ENCODE data around the gene NUDT15.
A peak's percentile ranks its signal among the peaks of the same experiment; 100 is the strongest.

NUDT15 gene

DNA sequence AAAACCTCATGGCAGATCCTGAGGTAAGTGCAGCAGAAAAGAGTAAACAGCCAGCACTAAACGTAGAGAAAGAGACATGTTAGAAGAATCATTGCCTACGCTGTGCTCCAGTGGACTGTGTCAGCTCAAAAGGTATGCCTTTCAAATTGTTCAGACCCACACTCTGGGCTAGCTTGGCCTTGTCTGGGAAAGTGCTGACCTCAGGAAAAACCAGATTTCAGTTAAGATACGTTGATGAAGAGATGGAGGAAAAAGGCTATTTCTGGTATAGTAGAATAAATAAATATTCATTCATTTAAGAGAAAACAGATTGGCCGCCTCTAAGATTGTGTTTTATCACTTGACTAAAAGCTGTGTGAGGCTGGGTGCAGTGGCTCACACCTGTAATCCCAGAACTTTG is 26.8 kb upstream of the NUDT15 start:
- no peak for TF ChIP-seq JUND (IDR thresholded peaks at IDR 0.05; ENCODE audit: low read depth)
- DNase-seq (ENCODE audit: low read depth in 1 of 2, low spot score in 1 of 2) = no peak
- in situ Hi-C loops (cut with HindIII; ENCODE audit: low pct_unique_long_range_greater_than_20kb, low sequenced_read_pairs) = no loop called here

DNA sequence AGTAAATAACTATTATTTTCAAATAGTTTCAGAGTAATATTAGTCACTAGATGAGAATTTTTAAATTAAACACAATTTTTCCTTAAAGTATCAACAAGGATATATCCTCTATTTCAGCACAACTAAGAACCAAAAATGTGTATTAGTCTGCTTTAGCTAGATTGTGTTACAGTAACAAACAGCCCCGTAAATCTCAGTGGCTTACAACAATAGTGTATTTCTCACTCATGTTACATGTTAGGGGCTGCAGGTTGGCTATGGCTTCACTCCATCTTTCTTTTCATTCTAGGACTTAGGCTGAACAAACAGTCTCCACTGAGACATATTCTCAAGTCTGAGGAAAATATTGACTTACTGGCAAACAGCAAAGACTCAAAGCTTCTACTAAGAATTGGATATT is 24.9 kb upstream of the NUDT15 start:
- DNase-seq (ENCODE audit: low read depth in 1 of 2, low spot score in 1 of 2) = no peak
- in situ Hi-C loops (cut with HindIII; ENCODE audit: low pct_unique_long_range_greater_than_20kb, low sequenced_read_pairs) = no loop called here
- no peak for TF ChIP-seq JUND (IDR thresholded peaks at IDR 0.05; ENCODE audit: low read depth)

DNA sequence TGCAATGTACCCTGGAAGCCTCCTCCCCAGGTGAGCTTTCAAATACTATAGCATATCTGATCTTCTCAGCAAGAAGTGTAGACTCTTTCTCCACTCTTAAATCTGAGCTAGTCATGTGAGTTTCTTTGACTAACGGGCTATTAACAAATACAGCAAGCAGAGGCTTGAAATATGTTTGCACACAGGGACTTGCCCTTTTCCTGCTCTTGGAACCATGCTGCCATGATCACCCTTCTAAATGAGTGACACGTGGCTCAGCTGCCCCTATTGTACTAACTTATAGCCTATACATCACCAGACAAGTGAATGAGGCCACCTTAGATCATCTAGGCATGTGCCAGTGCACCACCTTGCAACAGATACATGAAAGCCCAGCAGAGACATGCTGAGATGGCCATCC is 23.2 kb upstream of the NUDT15 start:
- in situ Hi-C loops (cut with HindIII; ENCODE audit: low pct_unique_long_range_greater_than_20kb, low sequenced_read_pairs) = no loop called here
- no peak for DNase-seq (ENCODE audit: low read depth in 1 of 2, low spot score in 1 of 2)

DNA sequence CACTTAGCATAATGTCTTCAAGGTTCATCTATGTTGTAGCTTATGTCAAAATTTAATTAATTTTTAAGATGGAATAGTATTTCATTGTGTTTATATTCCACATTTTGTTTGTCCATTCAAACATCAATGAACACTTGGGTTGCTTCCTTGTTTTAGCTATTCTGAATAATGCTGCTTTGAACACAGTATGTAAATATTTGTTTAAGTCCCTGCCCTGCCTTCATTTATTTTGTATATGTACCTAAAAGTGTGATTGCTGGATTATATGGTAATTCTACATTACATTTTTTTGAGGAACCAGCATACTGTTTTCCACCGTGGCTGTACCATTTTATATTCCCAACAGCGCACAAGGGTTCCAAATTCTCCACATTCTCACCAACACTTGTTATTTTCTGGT is 18.9 kb upstream of the NUDT15 start:
- no peak for DNase-seq (ENCODE audit: low read depth in 1 of 2, low spot score in 1 of 2)
- in situ Hi-C loops (cut with HindIII; ENCODE audit: low pct_unique_long_range_greater_than_20kb, low sequenced_read_pairs) = no loop called here
- no peak for TF ChIP-seq JUND (IDR thresholded peaks at IDR 0.05; ENCODE audit: low read depth)

More for the DNA sequence above, 23.2 kb upstream of the NUDT15 start:
- TF ChIP-seq JUND (IDR thresholded peaks at IDR 0.05; ENCODE audit: low read depth) = no peak

DNA sequence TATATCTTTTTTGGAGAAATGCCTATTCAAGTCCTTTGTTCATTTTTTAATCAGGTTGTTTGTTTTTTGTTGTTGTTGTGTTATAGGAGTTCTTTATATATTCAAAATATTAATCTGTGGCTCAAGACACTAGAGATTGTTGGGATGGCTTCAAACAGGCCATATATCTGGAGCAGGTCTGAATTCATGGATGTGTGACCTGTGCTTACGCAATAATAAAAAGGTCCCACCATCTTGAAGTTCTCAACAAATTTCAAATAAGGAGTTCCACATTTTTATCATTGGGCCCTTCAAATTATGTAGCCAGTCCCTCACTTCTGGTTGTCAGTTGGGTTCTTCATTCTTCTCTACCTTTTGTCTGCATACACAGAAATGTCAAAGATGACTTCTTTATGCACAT is 17.7 kb upstream of the NUDT15 start:
- TF ChIP-seq JUND (IDR thresholded peaks at IDR 0.05; ENCODE audit: low read depth) = no peak
- DNase-seq (ENCODE audit: low read depth in 1 of 2, low spot score in 1 of 2) = no peak
- in situ Hi-C loops (cut with HindIII; ENCODE audit: low pct_unique_long_range_greater_than_20kb, low sequenced_read_pairs) = no loop called here

DNA sequence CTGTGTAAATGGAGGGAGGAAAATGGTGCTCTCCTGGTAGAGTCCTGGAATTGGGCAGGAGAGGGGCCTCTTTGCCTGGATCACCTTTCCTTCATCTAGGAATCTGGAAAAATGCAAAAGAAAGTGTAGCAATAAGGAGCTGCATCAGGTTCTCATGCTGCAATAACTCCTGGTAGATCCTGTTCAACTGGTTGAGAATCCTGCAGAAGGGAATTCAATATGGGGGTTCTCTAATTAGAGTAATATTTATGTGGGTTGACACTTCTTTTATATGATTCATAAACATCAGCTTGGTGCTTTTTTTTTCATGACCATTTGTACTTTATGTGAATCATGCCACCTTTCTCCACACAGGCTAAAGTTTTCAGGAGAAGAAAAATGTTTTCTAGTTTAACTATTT is 9.5 kb upstream of the NUDT15 start:
- in situ Hi-C loops (cut with HindIII; ENCODE audit: low pct_unique_long_range_greater_than_20kb, low sequenced_read_pairs) = no loop called here
- no peak for TF ChIP-seq JUND (IDR thresholded peaks at IDR 0.05; ENCODE audit: low read depth)
- DNase-seq (ENCODE audit: low read depth in 1 of 2, low spot score in 1 of 2) = peak in 1 of 2 experiments; percentile 32

DNA sequence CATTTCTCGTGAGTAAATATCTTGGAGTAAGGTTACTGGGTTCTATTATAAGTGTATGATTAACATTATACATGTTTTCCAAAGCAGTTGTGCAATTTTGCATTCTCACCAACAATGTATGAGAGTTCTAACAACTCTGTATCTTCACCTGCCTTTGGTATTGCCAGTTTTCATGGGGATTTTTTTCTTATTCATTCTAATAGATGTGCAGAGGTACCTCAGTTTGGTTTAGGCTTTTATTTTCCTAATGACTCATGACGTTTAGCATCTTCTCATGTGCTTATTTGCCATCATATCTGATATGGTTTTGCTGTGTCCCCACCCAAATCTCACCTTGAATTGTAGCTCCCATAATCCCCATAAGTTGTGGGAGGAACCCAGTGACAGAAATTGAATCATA is 7.7 kb upstream of the NUDT15 start:
- no peak for TF ChIP-seq JUND (IDR thresholded peaks at IDR 0.05; ENCODE audit: low read depth)
- in situ Hi-C loops (cut with HindIII; ENCODE audit: low pct_unique_long_range_greater_than_20kb, low sequenced_read_pairs) = no loop called here

DNA sequence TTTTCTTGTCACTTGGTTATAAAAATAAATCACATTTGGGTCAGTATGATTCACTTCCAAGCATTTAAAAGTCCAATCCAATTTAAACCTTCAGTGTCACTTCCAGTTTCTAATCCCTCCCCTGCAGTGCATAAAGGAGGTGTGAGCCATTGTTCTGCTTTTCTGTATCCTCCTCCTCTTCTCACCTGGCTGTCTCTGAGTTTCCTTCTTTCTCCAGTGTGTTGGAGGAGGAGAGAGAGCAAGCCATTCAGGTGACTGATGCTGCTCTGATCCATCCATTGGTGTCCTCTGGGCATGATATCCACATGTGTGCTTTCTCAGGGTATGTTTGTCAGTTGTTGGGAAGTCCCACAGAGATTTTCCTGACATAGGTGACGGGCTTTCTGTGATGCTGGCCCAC is 1.2 kb downstream of the NUDT15 start:
- TF ChIP-seq JUND (IDR thresholded peaks at IDR 0.05; ENCODE audit: low read depth) = no peak
- DNase-seq (ENCODE audit: low read depth in 1 of 2, low spot score in 1 of 2) = no peak
- in situ Hi-C loops (cut with HindIII; ENCODE audit: low pct_unique_long_range_greater_than_20kb, low sequenced_read_pairs) = no loop called here

More for the DNA sequence above, 7.7 kb upstream of the NUDT15 start:
- DNase-seq (ENCODE audit: low read depth in 1 of 2, low spot score in 1 of 2) = no peak

DNA sequence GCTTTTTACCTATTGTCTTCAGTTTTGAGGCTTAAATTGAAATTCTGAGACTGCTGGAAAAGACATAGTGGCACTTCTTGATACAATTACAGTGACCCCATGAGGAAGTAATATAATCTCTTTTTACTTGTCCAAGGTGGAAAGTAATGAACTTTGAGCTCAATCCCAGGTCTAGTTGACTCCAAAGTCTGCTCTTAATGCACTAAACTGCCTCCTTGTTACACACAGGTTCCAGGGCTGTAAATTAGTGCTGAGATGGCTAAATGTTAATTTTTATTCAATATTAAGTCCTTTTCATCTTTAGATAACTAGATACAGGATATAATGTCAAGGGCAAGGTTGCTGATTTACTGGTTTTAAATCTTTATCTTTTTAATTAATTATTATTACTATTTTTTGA is 2.5 kb downstream of the NUDT15 start:
- TF ChIP-seq JUND (IDR thresholded peaks at IDR 0.05; ENCODE audit: low read depth) = no peak
- in situ Hi-C loops (cut with HindIII; ENCODE audit: low pct_unique_long_range_greater_than_20kb, low sequenced_read_pairs) = no loop called here

DNA sequence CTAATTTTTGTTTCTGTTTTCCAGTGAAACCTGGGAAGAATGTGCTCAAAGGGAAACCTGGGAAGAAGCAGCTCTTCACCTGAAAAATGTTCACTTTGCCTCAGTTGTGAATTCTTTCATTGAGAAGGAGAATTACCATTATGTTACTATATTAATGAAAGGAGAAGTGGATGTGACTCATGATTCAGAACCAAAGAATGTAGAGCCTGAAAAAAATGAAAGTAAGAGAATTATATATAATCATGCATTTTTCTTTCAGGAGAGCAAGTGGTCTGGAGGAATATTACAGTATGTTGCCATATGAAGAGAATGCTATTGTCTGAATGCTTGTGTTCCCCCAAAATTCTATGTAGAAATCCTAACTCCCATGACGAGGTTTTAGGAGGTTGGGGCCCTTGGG is 3.4 kb downstream of the NUDT15 start:
- in situ Hi-C loops (cut with HindIII; ENCODE audit: low pct_unique_long_range_greater_than_20kb, low sequenced_read_pairs) = no loop called here
- TF ChIP-seq JUND (IDR thresholded peaks at IDR 0.05; ENCODE audit: low read depth) = no peak
- DNase-seq (ENCODE audit: low read depth in 1 of 2, low spot score in 1 of 2) = no peak

More for the DNA sequence above, 2.5 kb downstream of the NUDT15 start:
- DNase-seq (ENCODE audit: low read depth in 1 of 2, low spot score in 1 of 2) = no peak

DNA sequence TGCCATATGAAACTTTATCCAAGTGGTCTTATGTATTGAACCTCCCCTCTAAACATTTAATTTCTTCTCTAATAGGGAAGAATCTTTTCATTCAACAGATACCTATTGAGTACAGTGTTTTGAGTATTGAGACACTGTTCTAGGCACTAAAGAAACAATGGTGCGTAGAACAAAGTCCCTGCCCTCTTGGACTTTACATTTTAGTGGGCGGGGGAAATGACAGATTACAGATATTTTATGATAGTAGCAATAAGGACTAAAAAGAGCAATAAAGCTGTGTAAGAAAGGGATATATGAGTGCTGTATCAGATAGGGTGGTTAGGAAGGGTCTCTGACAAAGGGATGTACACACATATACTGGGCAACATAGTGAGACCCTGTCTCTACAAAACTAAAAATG is 5.4 kb downstream of the NUDT15 start:
- DNase-seq (ENCODE audit: low read depth in 1 of 2, low spot score in 1 of 2) = no peak
- no peak for TF ChIP-seq JUND (IDR thresholded peaks at IDR 0.05; ENCODE audit: low read depth)
- in situ Hi-C loops (cut with HindIII; ENCODE audit: low pct_unique_long_range_greater_than_20kb, low sequenced_read_pairs) = no loop called here

DNA sequence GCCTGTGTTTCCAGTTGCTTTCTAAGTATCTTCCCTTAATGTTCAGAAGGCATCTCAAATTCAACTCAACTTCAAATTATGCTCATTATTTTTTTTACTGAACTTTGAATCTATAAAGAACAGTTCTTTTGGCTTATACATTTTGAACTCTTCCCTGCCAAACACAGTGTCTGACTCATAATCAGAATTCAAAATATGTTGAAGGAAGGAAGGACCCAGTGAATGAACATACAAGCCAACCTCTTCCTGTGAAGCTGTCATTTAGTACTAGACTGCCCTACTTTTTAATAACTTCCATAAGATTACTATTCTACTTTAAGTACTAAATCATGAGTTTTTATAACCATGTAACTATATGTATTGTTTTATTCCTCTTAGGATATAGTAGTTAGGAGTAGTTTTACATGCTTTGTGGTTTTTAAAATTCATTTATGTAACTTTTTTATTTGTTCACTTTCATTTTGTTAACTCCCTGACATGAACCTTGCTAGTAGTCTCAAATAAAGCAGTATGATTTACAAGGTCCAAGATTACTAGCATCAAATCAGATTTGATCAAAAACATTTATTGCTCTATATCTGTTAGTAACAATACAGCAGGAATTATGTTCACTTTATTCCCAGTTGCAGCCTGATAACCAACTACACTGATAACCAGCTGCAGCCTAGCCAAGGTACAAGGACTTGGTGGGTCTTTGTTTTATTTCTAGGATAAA is 6.4 kb downstream of the NUDT15 start:
- in situ Hi-C loops (cut with HindIII; ENCODE audit: low pct_unique_long_range_greater_than_20kb, low sequenced_read_pairs) = no loop called here
- no peak for TF ChIP-seq JUND (IDR thresholded peaks at IDR 0.05; ENCODE audit: low read depth)
- DNase-seq (ENCODE audit: low read depth in 1 of 2, low spot score in 1 of 2) = no peak

DNA sequence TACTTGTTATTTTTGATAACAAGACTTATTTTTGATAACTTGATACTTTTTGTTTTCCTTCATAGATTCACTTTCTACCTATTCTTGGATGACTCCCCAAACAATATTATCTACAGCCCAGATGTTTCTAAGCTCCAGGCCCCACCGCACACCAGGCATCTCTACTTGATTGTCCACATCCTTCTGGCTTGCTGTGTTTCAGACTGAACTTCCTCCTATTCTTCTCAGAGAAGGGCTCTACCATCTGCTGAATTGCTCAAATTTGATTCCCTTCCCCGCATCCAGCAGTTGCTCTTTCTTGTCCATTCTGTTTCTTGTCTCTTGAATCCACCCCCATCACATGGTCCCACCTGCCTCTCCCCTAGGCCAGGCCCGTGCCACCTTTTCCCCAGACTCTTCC is 13.0 kb downstream of the NUDT15 start:
- in situ Hi-C loops (cut with HindIII; ENCODE audit: low pct_unique_long_range_greater_than_20kb, low sequenced_read_pairs) = no loop called here
- no peak for TF ChIP-seq JUND (IDR thresholded peaks at IDR 0.05; ENCODE audit: low read depth)

DNA sequence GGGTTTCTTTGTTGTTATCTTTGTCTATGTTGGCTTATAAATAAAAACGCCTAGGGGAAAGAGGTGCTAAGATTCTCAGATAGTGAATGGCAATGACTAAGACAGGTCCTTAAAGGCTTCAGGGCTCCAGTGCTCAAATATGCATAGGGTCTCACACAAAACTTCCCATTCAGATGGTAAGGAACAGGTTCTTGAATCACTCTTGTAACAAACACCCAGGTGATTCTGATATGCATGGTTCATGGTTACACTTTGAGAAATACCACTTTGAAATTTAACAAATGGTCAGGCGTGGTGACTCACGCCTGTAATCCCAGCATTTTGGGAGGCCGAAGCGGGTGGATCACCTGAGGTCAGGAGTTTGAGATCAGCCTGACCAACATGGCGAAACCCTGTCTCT is 17.1 kb downstream of the NUDT15 start:
- in situ Hi-C loops (cut with HindIII; ENCODE audit: low pct_unique_long_range_greater_than_20kb, low sequenced_read_pairs) = no loop called here
- DNase-seq (ENCODE audit: low read depth in 1 of 2, low spot score in 1 of 2) = peak in 1 of 2 experiments; percentile 23
- TF ChIP-seq JUND (IDR thresholded peaks at IDR 0.05; ENCODE audit: low read depth) = no peak

More for the DNA sequence above, 13.0 kb downstream of the NUDT15 start:
- no peak for DNase-seq (ENCODE audit: low read depth in 1 of 2, low spot score in 1 of 2)

Measured in T47D (cell line).